ENCODE measurements around the gene DMRTA2. TPM values are rescaled to one million over a fixed set of nuclear protein-coding genes. Genes with fewer than 3 reads are reported as not detected.

Gene DMRTA2
- total RNA-seq, 1 donor = under 0.01 TPM

DNA sequence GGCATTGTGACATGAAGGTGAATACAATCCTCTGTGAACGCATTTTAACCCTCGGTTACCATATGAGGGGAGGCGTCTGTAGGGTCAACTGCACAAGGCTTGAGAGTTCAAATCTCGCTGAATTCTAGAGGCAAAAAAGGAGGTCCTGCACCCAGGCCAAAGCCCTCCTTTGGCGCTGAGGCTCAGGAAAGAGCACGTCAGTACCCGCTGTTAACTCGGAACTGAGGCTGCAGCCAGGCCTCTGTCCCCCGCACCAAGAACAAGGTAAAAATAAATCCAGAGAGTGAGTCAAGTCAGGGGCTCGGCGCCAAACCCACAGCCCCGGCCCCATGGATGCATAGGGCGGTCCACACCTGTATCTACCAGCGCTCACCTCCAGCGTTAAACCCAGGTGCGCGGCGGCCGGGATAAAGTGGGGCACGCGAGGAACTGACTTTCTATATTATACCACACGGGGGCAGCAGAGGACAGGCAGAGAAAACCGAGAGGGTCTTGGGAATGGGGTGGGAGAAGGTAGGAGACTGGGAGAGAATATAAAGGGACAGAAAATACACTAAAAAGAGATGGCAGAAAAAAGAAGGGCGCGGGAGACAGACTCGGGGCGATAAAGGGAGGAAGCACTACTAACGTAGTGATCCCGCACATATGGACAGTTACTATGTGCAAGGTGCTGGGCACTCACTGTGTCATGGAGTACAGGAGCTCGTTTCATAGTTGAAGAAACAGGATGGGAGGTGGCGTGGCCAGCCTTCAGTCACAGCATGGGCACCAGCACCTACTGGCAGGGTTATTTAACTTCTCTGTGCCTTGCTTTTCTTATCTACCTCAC lies 54.9 kb downstream of the DMRTA2 start:
- peak overlapping the region; percentile 29 for H2AFZ ChIP-seq (ENCODE audit: low read length)
- peak overlapping the region; percentile 50 for H3K4me3 ChIP-seq (ENCODE audit: insufficient read depth, low read length)
- H3K4me1 ChIP-seq (ENCODE audit: insufficient read depth, low read length) = no peaks in the 10 kb centered on the region
- peak overlapping the region; percentile 76 for H3K4me2 ChIP-seq (ENCODE audit: insufficient read depth, low read length)
- no peak for DNase-seq (ENCODE audit: insufficient read length, low spot score, missing footprints)
- H3K36me3 ChIP-seq (ENCODE audit: insufficient read depth, low read length) = no peaks in the 10 kb centered on the region
- H4K20me1 ChIP-seq (ENCODE audit: insufficient read depth, low read length) = no peaks in the 10 kb centered on the region
- TF ChIP-seq, protein P1, sequence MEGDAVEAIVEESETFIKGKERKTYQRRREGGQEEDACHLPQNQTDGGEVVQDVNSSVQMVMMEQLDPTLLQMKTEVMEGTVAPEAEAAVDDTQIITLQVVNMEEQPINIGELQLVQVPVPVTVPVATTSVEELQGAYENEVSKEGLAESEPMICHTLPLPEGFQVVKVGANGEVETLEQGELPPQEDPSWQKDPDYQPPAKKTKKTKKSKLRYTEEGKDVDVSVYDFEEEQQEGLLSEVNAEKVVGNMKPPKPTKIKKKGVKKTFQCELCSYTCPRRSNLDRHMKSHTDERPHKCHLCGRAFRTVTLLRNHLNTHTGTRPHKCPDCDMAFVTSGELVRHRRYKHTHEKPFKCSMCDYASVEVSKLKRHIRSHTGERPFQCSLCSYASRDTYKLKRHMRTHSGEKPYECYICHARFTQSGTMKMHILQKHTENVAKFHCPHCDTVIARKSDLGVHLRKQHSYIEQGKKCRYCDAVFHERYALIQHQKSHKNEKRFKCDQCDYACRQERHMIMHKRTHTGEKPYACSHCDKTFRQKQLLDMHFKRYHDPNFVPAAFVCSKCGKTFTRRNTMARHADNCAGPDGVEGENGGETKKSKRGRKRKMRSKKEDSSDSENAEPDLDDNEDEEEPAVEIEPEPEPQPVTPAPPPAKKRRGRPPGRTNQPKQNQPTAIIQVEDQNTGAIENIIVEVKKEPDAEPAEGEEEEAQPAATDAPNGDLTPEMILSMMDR (IDR thresholded peaks at IDR 0.05; ENCODE audit: extremely low read depth, low read depth, low read length) = peak; percentile 67
- no peaks in the 10 kb centered on the region for H3K79me2 ChIP-seq (ENCODE audit: insufficient read depth, low read length)
- H3K27me3 ChIP-seq (ENCODE audit: insufficient read depth, low read length) = peaks cover 15% of the 10 kb centered on the region
- H3K9me3 ChIP-seq (ENCODE audit: low read depth, low read length) = no peaks in the 10 kb centered on the region
- H3K27ac ChIP-seq (ENCODE audit: low read depth, low read length) = no peak overlapping the region

Measured in osteoblast (primary cell).